GM23248 (cell line): ENCODE data around the gene SMARCE1. TPM values are rescaled to one million over a fixed set of nuclear protein-coding genes. Genes with fewer than 3 reads are reported as not detected.

ENCODE experiments used
- DNase-seq: peaks from one replicate; pipeline ENCODE4 v3.0.0-alpha.2; 2015
- H2AFZ ChIP-seq: fragments of 200-600 bp; sonication (generic); 2 replicates; pipeline ENCODE4 v1.6.1; 2016; ENCODE audit warnings: antibody characterized with exemption
- H3F3A ChIP-seq: fragments of 200-600 bp; sonication (generic); 2 replicates; pipeline ENCODE4 v1.6.1; 2016; ENCODE audit warnings: mild to moderate bottlenecking, antibody characterized with exemption, mixed run types; ENCODE audit not compliant: insufficient read depth
- H3K27ac ChIP-seq: fragments of 200-600 bp; sonication (generic); 2 replicates; pipeline ENCODE4 v1.5.1; 2016; ENCODE audit warnings: mild to moderate bottlenecking
- H3K27me3 ChIP-seq: fragments of 200-600 bp; sonication (generic); replicated peaks from 2 replicates; pipeline ENCODE4 v1.6.1; 2016; ENCODE audit warnings: mild to moderate bottlenecking; ENCODE audit not compliant: insufficient read depth
- H3K36me3 ChIP-seq: fragments of 200-600 bp; sonication (generic); 2 replicates; pipeline ENCODE4 v1.6.1; 2016; ENCODE audit warnings: low read depth, mild to moderate bottlenecking
- H3K4me1 ChIP-seq: fragments of 200-600 bp; sonication (generic); 2 replicates; pipeline ENCODE4 v1.6.1; 2016; ENCODE audit warnings: mild to moderate bottlenecking; ENCODE audit not compliant: insufficient read depth
- H3K4me2 ChIP-seq: fragments of 200-600 bp; sonication (generic); one replicate; pipeline ENCODE4 v1.6.1; 2016; ENCODE audit warnings: mild to moderate bottlenecking; ENCODE audit not compliant: unreplicated experiment
- H3K4me3 ChIP-seq: fragments of 200-600 bp; sonication (generic); 2 replicates; pipeline ENCODE4 v1.5.1; 2016; ENCODE audit warnings: mild to moderate bottlenecking
- H3K79me2 ChIP-seq: fragments of 200-600 bp; sonication (generic); 2 replicates; pipeline ENCODE4 v1.6.1; 2016; ENCODE audit warnings: mild to moderate bottlenecking; ENCODE audit not compliant: insufficient read depth
- H3K9ac ChIP-seq: fragments of 200-600 bp; sonication (generic); 2 replicates; pipeline ENCODE4 v1.6.1; 2016; ENCODE audit warnings: mild to moderate bottlenecking
- H3K9me2 ChIP-seq: fragments of 200-600 bp; sonication (generic); 2 replicates; pipeline ENCODE4 v1.6.1; 2016; ENCODE audit warnings: mixed run types, mild to moderate bottlenecking, moderate library complexity; ENCODE audit not compliant: insufficient read depth
- H3K9me3 ChIP-seq: fragments of 200-600 bp; sonication (generic); one replicate; pipeline ENCODE4 v1.6.1; 2017; ENCODE audit warnings: low read depth
- H4K20me1 ChIP-seq: fragments of 200-600 bp; sonication (generic); 2 replicates; pipeline ENCODE4 v1.6.0; 2016; ENCODE audit not compliant: insufficient read depth
- EZH2 ChIP-seq: fragments of 200-600 bp; sonication (generic); IDR thresholded peaks from 2 replicates; pipeline ENCODE4 v1.6.1; 2018; ENCODE audit warnings: antibody characterized with exemption, mild to moderate bottlenecking; ENCODE audit not compliant: insufficient read depth, poor library complexity, severe bottlenecking
- EZH2phosphoT487 ChIP-seq: fragments of 200-600 bp; sonication (generic); IDR thresholded peaks from 2 replicates; pipeline ENCODE4 v1.6.1; 2018; ENCODE audit warnings: antibody characterized with exemption, moderate library complexity, mild to moderate bottlenecking, low read depth; ENCODE audit not compliant: insufficient read depth
- WGBS, 2 experiments: methylation state at CpG; one replicate each; pipeline ENCODE4 v1.1.6; 2015 to 2017; ENCODE audit warnings: low lambda C conversion rate in 2 of 2, low coverage in 1 of 2; ENCODE audit errors: missing lambda C conversion rate in 2 of 2; 5-methylcytosine and 5-hydroxymethylcytosine counted together
- in situ Hi-C: fragments of 300-500 bp; cut with MboI; formaldehyde crosslinking; loops from 2 replicates; pipeline ENCODE4 v1.15.0; 2020
- polyA plus RNA-seq: library from polyadenylated mRNA; unstranded; fragments of >200 nt; fragmentation: Nextera tagmentation; extraction: Ambion mirVana; gene quantifications from 2 replicates; pipeline ENCODE4 v1.2.1, GENCODE V29; 2016
- total RNA-seq: library from RNA; depleted of rRNA; stranded (reverse); fragments of >200 nt; shearing (Covaris generic); gene quantifications from 2 replicates; pipeline ENCODE4 v1.2.3, GENCODE V29; 2014

SMARCE1 gene
- total and polyA plus RNA-seq, 2 experiments from 2014 or later: 67.4 to 144 TPM

DNA sequence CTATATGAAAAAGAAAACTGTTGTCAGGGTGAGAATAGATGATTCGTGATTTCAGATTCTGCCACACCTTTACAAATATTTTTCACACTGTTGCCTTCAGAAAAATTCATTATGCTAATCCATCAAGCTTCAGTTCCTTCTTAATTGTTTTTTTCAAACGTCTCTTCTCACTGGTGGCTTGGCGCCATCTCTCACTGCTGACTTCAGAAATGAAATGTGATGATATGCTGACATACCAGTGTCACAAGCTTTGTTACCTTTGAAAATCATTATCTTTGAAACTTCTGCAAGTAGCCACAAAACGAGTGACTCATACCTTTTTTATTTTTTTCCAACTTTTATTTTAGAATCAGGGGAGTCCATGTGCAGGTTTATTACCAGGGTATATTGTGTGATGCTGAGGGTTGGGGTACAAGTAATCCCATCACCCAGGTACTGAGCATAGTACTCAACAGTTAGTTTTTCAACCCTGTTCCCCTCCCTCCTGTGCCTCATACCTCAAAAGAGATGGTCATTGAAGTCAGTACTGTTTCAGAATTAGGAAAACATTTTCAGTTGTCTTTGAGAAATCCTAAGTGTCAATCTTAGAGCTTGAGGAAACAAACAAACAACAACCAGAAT lies 31.4 kb upstream of the SMARCE1 start:
- in situ Hi-C loops: no loop called here
- Histone ChIP-seq H2AFZ (no peak overlapping the region), H3K9ac (no peak overlapping the region), H3K27me3 (peaks cover 78% of the 10 kb centered on the region), H3K36me3 (no peaks in the 10 kb centered on the region), H3K4me2 (no peak overlapping the region), H3K9me2 (no peaks in the 10 kb centered on the region), H3K9me3 (no peaks in the 10 kb centered on the region), H3K27ac (no peak overlapping the region), H3K4me3 (no peak overlapping the region), H3K79me2 (no peaks in the 10 kb centered on the region), H3F3A (no peaks in the 10 kb centered on the region), H4K20me1 (no peaks in the 10 kb centered on the region), H3K4me1 (no peaks in the 10 kb centered on the region)
- 22 to 24% methylated on average over 4 of the region's 4 CpGs for WGBS, 2 experiments
- no peak for DNase-seq
- TF ChIP-seq EZH2phosphoT487 (no peak), EZH2 (no peak)

DNA sequence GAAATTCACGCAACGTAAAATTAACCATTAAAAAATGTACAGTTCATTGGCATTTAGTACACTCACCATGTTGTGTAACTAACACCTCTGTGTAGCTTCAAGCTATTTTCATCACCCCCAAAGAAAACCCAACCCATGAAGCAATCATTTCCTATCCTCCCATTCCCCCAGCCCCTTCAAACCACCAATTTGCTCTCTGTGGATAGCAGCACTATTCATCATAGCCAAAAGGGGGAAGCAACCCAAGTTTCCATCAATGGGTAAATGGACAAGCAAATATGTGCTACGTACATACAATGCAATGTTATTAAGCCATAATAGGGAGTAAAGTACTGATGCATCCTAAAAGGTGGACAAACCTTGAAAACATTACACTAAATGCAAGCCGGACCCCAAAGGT lies 28.3 kb upstream of the SMARCE1 start:
- no peak for DNase-seq
- WGBS, 2 experiments: 83 to 89% methylated on average over 4 of the region's 4 CpGs
- Histone ChIP-seq H3K9ac (no peak overlapping the region), H3K9me2 (no peaks in the 10 kb centered on the region), H3K27ac (no peak overlapping the region), H2AFZ (no peak overlapping the region), H4K20me1 (no peaks in the 10 kb centered on the region; the same call in 1 of the 2 replicates), H3K4me2 (no peak overlapping the region), H3F3A (no peaks in the 10 kb centered on the region), H3K36me3 (no peaks in the 10 kb centered on the region), H3K79me2 (no peaks in the 10 kb centered on the region), H3K27me3 (peaks cover 78% of the 10 kb centered on the region), H3K9me3 (no peaks in the 10 kb centered on the region), H3K4me1 (no peaks in the 10 kb centered on the region), H3K4me3 (no peak overlapping the region)
- in situ Hi-C loops: no loop called here
- no peak for TF ChIP-seq EZH2

DNA sequence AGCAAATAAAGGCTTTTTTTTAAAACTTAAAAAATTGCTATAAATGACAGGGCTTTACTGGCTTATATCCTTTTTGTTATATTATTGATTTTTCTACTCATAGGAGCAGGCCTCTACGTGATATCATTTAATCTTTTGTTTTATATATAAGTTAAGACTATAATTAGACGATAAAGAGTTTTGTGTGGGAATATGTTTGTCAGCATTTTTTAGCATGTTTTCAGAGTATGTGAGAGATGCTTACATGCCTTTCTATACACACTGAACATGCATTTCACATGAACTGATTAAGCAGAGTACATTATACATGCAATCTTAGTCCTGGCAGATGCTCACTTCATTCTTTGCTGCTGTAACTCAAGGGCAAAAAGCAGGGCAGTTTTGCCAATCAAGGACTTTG lies 25.0 kb upstream of the SMARCE1 start:
- no peak for DNase-seq
- no peaks in the 10 kb centered on the region for H3F3A ChIP-seq
- H3K27ac ChIP-seq: no peak overlapping the region
- no peak overlapping the region for H3K4me2 ChIP-seq
- no peaks in the 10 kb centered on the region for H3K9me2 ChIP-seq
- no peaks in the 10 kb centered on the region for H3K9me3 ChIP-seq
- in situ Hi-C loops: no loop called here
- no peak overlapping the region for H3K4me3 ChIP-seq
- H2AFZ ChIP-seq: no peak overlapping the region
- H4K20me1 ChIP-seq: no peaks in the 10 kb centered on the region; the same call in 1 of the 2 replicates
- TF ChIP-seq EZH2: no peak
- TF ChIP-seq EZH2phosphoT487: no peak
- H3K27me3 ChIP-seq: peaks cover 79% of the 10 kb centered on the region
- H3K4me1 ChIP-seq: no peaks in the 10 kb centered on the region
- H3K79me2 ChIP-seq: no peaks in the 10 kb centered on the region
- H3K36me3 ChIP-seq: no peaks in the 10 kb centered on the region
- no peak overlapping the region for H3K9ac ChIP-seq
- WGBS, 2 experiments: 42 to 51% methylated on average over 2 of the region's 2 CpGs

DNA sequence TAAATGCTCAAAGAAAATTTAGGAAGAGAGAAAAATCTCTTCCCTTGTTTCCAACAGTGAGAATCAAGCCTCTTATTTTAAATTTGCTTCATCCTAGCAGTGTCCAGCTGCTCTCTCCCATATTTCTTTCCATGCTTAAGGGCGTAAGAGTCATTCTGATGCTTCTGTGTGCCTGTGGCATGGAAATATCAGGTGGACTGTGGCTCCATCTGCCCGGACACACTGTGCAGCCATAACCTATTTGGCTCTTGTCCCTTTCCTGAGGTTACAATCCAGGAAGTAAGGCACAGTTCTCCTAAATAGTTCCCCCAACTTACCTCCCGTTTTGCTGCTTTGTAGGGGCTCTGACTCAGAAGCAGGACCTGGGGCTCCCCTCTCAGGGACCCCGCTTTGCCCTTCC lies 23.7 kb upstream of the SMARCE1 start:
- in situ Hi-C loops: no loop called here
- no peak overlapping the region; the same call in 1 of the 2 replicates for H2AFZ ChIP-seq
- peaks cover 73% of the 10 kb centered on the region for H3K27me3 ChIP-seq

DNA sequence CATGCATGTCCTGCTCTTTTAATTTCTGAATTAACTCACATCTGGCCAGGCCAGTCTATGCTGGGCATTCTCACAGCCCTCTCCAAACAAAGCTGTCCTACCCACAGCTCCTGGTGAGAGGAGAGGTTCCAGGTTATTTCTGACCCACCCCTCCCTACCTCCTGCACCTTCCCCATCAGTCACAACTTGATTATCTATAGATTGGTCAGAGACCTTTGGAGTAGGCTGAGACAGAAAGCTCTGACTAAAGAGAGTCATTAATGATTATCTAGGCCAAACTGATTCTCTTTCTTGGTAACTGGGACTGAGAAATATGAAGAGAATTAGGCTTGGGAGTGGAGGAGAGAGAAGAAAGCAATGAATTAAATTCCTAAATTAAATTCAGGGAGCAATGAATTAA lies 18.7 kb upstream of the SMARCE1 start:
- Histone ChIP-seq H3K9me3 (no peaks in the 10 kb centered on the region), H3K4me1 (no peaks in the 10 kb centered on the region), H3K27ac (no peak overlapping the region), H3F3A (no peaks in the 10 kb centered on the region), H3K36me3 (no peaks in the 10 kb centered on the region), H3K9ac (no peak overlapping the region), H3K4me2 (no peak overlapping the region), H3K4me3 (no peak overlapping the region), H3K27me3 (peaks cover 67% of the 10 kb centered on the region), H3K9me2 (no peaks in the 10 kb centered on the region), H4K20me1 (no peaks in the 10 kb centered on the region), H2AFZ (no peak overlapping the region), H3K79me2 (no peaks in the 10 kb centered on the region)
- DNase-seq: no peak
- TF ChIP-seq EZH2phosphoT487 (no peak), EZH2 (no peak)
- in situ Hi-C loops: no loop called here

More for the DNA sequence above, 23.7 kb upstream of the SMARCE1 start:
- DNase-seq: no peak
- no peaks in the 10 kb centered on the region for H3K4me1 ChIP-seq
- H3K4me2 ChIP-seq: no peak overlapping the region
- no peak overlapping the region for H3K4me3 ChIP-seq
- no peak overlapping the region for H3K9ac ChIP-seq
- H3K9me3 ChIP-seq: no peaks in the 10 kb centered on the region
- H4K20me1 ChIP-seq: no peaks in the 10 kb centered on the region; the same call in 1 of the 2 replicates
- H3K9me2 ChIP-seq: no peaks in the 10 kb centered on the region
- WGBS, 2 experiments: 37 to 40% methylated on average over 4 of the region's 4 CpGs
- H3K27ac ChIP-seq: no peak overlapping the region
- TF ChIP-seq EZH2phosphoT487 (no peak), EZH2 (no peak)
- H3F3A ChIP-seq: no peaks in the 10 kb centered on the region
- H3K79me2 ChIP-seq: no peaks in the 10 kb centered on the region
- H3K36me3 ChIP-seq: no peaks in the 10 kb centered on the region
